Activated T-helper 17 cell treated with anti-CD3 and anti-CD28 coated beads, Interleukin-2, amount 50 U/mL, for 72 hours (primary cell): ENCODE results near the gene CSDE1. TPM values are rescaled to one million over a fixed set of nuclear protein-coding genes. Genes with fewer than 3 reads are reported as not detected.

Experiments used
- ATAC-seq: fragments of 150-1000 bp; cut with Tn5 transposase; replicated peaks from 2 replicates; pipeline ENCODE4 v1.10.0; 2021; ENCODE audit warnings: mild to moderate bottlenecking, moderate library complexity
- H3K27ac Mint-ChIP-seq: one replicate; pipeline ENCODE4 v1.8.0; 2022; ENCODE audit warnings: mixed read lengths
- H3K27me3 Mint-ChIP-seq: one replicate; pipeline ENCODE4 v1.8.0; 2022; ENCODE audit warnings: mixed read lengths
- H3K36me3 Mint-ChIP-seq: one replicate; pipeline ENCODE4 v1.8.0; 2022; ENCODE audit warnings: low read depth, mild to moderate bottlenecking, mixed read lengths
- H3K4me1 Mint-ChIP-seq: one replicate; pipeline ENCODE4 v1.8.0; 2022; ENCODE audit warnings: mixed read lengths
- H3K4me3 Mint-ChIP-seq: one replicate; pipeline ENCODE4 v1.8.0; 2022; ENCODE audit warnings: mild to moderate bottlenecking, mixed read lengths
- H3K9me3 Mint-ChIP-seq: one replicate; pipeline ENCODE4 v1.8.0; 2022; ENCODE audit warnings: mixed read lengths
- total RNA-seq, 2 donors: library from RNA; stranded (reverse); gene quantifications; one replicate each; pipeline ENCODE4 v1.2.3, GENCODE V29; 2022

CSDE1 gene
- total RNA-seq, 2 donors from 2014 or later = 465 to 604 TPM

DNA sequence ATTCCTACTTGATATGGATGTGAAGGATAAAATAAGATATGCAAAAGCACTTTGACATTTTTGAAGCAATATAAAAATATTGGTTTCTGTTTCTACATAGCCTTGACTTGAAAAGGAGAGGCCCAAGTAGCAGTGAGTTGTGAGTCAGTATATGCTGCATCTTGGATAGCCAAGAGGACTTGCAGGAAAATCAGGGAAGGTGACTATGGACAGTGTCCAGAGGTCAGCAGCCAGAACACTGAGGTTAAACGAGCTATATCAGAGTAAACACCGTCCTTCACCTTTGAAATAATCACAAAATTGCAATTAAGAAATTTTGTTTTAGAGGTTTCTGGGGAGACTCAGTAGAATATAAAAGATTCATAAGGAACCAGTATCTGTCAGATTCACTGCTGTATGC is 55.9 kb downstream of the CSDE1 start:
- Mint-ChIP-seq H3K9me3 (no peaks in the 10 kb centered on the region), H3K27ac (no peak overlapping the region), H3K36me3 (peaks cover 32% of the 10 kb centered on the region), H3K4me3 (no peak overlapping the region), H3K27me3 (peaks cover 2% of the 10 kb centered on the region), H3K4me1 (no peaks in the 10 kb centered on the region)
- no peak for ATAC-seq

DNA sequence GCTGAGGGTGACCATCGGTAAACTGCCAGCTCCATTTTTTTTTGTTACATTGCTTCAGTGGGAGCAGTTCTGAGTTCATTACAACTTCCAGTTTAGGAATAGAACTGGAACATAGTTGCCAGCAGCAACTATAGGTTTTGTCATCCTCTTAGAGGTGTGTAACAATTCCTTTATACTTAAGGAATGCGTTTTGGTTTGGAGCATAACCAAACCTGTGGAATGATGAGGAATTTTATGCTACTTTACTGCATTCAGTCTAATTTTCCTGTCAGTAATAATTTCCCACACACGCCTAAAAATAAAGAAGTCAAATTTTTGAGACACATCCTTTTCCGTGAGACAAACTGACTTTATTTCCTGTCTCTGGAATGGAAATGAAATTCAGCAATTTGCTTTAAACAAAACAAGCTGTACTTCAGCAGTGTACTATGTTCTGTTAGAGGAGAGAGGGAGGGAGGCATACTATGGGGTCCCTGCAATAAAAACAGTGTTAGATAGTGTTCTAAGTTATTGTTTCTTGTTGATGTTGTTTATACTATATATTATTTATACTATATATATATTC is 57.7 kb downstream of the CSDE1 start:
- no peaks in the 10 kb centered on the region for H3K9me3 Mint-ChIP-seq
- H3K4me1 Mint-ChIP-seq = no peaks in the 10 kb centered on the region
- peaks cover 13% of the 10 kb centered on the region for H3K36me3 Mint-ChIP-seq
- no peak overlapping the region for H3K27ac Mint-ChIP-seq
- no peak for ATAC-seq
- H3K27me3 Mint-ChIP-seq = peaks cover 11% of the 10 kb centered on the region
- H3K4me3 Mint-ChIP-seq = no peak overlapping the region

DNA sequence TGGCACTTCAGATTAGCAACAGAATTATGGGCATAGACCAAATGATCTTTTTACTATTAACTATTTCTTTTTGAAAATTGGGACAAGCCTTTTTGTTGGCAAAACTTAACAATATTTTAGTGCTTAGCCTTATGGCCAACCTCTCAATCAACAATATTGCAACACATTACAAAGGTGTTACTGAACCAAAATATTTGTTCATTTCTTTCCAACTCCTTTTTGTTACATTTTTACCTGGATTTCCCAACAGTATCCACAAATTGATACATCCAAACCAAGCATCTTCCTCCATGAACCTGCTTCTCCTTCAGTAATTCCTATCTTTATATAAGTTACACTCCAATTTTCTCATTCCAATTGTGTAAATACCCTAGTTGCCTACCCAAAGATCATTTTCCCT is 61.0 kb downstream of the CSDE1 start:
- no peaks in the 10 kb centered on the region for H3K36me3 Mint-ChIP-seq
- peaks cover 12% of the 10 kb centered on the region for H3K27me3 Mint-ChIP-seq
- H3K27ac Mint-ChIP-seq = no peak overlapping the region
- H3K9me3 Mint-ChIP-seq = no peaks in the 10 kb centered on the region
- H3K4me3 Mint-ChIP-seq = no peak overlapping the region
- H3K4me1 Mint-ChIP-seq = no peaks in the 10 kb centered on the region
- ATAC-seq = no peak

DNA sequence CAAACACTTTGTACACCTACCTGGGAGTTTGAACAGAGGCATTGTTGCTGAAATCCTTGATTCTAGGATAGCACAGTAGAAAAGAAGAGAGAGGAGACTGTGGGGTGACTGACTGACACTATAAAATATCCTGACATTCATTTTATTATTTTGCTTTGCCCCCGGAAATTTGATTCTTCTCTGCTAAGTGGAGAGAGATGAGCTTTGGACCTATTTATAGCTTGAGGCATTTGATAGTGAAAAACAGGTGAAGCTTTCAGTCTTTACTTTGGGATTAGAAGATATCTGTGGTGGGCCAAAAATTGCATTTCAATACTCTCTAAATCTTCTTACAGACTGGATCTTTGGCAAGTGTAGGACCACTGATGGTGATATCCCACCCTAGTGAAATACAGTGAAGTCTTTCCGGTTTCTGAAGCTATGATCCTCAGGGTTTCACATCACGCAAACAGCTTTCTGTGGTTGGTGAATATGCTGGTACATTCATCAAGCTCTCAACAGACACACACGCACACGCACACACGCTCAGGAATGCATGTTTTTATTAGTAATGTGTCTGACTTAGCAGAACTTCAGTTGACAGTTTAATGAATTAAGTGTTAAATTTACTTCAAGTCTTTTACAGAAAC is 62.2 kb downstream of the CSDE1 start, which contains the start of gene AMPD1:
Gene AMPD1, minus strand, starts transcription at position 117 of the 629 bp plus-strand sequence. Its CDS starts 75 bp downstream, at position 42.
- no peaks in the 10 kb centered on the region for H3K9me3 Mint-ChIP-seq
- H3K4me3 Mint-ChIP-seq = no peak within 1 kb of the TSS
- H3K4me1 Mint-ChIP-seq = no peaks in the 10 kb centered on the region
- peaks cover 12% of the 10 kb centered on the region for H3K27me3 Mint-ChIP-seq
- no peak within 1 kb of the TSS for H3K27ac Mint-ChIP-seq
- no peaks in the 10 kb centered on the region for H3K36me3 Mint-ChIP-seq
- ATAC-seq = no peak

DNA sequence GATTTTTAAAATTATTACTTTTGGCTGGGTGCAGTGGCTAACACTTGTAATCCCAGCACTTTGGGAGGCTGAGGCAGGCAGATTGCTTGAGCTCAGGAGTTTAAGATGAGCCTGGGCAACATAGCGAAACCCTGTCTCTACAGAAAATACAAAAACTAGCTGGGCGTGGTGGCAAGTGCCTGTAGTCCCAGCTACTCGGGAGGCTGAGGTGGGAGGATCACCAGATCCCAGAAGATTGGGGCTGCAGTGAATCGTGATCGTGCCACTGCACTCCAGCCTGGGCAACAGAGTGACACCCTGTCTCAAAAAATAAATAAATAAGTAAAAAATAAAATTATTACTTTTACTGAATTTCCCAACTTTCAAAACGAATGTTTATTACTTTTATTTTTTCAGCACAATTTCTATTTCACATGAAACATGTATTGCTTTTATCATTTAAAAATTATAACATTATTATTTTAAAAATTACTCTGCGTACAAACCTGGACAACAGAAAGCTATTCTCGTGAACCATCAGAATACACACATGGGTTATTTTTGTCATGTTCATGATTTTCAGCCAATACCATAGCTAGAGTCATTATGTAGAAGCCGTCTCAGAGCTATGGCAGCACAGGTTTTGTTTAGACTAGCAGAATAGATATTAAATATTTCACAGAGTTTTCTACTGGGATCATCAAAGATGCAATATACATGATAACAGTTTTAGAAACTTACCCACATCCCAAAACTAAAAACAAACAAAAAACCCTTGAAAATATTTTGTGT is 63.1 kb downstream of the CSDE1 start:
- peaks cover 16% of the 10 kb centered on the region for H3K27me3 Mint-ChIP-seq
- H3K4me1 Mint-ChIP-seq = no peaks in the 10 kb centered on the region
- H3K9me3 Mint-ChIP-seq = no peaks in the 10 kb centered on the region
- H3K36me3 Mint-ChIP-seq = no peaks in the 10 kb centered on the region
- H3K4me3 Mint-ChIP-seq = no peak overlapping the region
- H3K27ac Mint-ChIP-seq = no peak overlapping the region
- ATAC-seq = no peak

DNA sequence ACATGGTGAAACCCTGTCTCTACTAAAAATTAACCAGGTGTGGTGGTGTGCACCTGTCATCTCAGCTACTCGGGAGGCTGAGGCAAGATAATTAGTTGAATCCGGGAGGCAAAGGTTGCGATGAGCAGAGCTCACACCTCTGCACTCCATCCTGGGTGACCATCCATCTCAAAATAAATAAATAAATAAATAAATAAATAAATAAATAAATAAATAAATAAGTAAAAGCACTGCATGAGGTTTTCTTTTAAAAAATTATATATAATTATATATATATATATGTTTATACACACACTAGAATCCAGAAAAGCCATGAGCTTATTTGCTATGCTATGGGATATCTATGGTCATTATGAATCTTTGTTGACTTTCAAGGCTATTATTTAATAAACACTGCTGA is 64.8 kb downstream of the CSDE1 start:
- Mint-ChIP-seq H3K4me1 (no peaks in the 10 kb centered on the region), H3K9me3 (no peaks in the 10 kb centered on the region)

DNA sequence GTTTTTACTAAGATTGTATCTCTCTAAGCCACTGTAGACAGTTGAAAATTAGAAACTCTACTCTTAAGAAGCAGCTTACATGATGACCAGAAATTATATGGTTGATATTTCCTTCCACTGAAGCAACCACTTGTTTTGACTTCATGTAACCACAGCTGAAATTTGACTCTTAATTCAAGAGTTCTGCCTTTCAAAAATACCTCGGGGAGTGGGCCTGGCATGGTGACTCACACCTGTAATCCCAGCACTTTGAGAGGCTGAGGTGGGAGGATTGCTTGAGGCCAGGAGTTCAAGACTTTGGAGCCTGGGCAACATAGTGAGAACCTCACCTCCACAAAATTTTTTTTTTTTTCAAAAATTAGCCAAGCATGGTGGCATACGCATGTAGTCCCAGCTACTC is 66.7 kb downstream of the CSDE1 start:
- Mint-ChIP-seq H3K36me3 (no peaks in the 10 kb centered on the region), H3K4me1 (no peaks in the 10 kb centered on the region), H3K27me3 (peaks cover 24% of the 10 kb centered on the region), H3K27ac (no peak overlapping the region), H3K4me3 (no peak overlapping the region), H3K9me3 (no peaks in the 10 kb centered on the region)
- ATAC-seq = no peak

More for the DNA sequence above, 64.8 kb downstream of the CSDE1 start:
- Mint-ChIP-seq H3K27me3 (peaks cover 16% of the 10 kb centered on the region), H3K4me3 (no peak overlapping the region), H3K27ac (no peak overlapping the region), H3K36me3 (no peaks in the 10 kb centered on the region)
- ATAC-seq = no peak

GRCh38 chr1:114690148-114690547 is 67.6 kb downstream of the CSDE1 start:
- no peak overlapping the region for H3K4me3 Mint-ChIP-seq
- no peak overlapping the region for H3K27ac Mint-ChIP-seq
- no peaks in the 10 kb centered on the region for H3K9me3 Mint-ChIP-seq
- ATAC-seq = no peak
- no peaks in the 10 kb centered on the region for H3K4me1 Mint-ChIP-seq
- peaks cover 23% of the 10 kb centered on the region for H3K27me3 Mint-ChIP-seq
- no peaks in the 10 kb centered on the region for H3K36me3 Mint-ChIP-seq

DNA sequence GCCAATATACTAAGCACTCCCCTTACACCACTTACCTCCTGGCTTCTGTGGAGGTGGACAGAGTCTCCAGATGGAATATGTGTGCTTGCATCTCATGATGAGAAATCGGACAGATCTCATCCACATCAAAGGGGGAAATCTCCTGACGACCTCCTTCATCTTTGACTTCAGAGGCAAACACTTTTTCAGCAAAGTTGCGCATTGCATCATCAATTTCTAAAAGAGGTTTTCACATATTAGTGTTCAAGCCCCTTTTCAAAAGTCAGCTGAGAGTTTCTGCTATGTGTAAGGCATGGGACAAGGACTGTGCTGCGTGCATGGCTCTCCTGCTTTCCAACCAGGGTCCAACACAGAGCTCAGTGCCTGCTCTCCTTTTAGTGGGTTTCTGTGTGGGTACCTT is 69.3 kb downstream of the CSDE1 start:
- Mint-ChIP-seq H3K4me3 (no peak overlapping the region), H3K27ac (no peak overlapping the region), H3K36me3 (no peaks in the 10 kb centered on the region), H3K27me3 (peaks cover 31% of the 10 kb centered on the region), H3K4me1 (no peaks in the 10 kb centered on the region), H3K9me3 (no peaks in the 10 kb centered on the region)
- ATAC-seq = no peak

DNA sequence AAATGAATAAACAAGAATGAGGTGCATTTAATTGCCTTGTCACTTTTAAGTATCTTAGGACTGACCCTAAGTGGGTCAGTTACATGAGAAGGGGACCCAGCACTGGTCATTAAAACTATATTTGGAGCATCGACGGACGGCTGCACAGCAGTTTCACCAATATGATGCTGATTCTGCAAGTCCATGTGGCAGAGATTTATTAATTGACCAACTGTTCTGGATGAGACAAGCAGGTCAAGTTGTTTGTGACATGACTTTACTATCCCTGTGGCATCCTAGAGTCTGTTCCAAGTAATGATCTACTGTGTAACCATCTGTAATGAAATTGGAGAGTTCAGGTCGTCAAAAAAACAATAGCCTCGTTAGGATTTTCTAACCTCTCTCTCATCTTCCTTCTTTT is 71.9 kb downstream of the CSDE1 start:
- no peak overlapping the region for H3K4me3 Mint-ChIP-seq
- no peak for ATAC-seq
- no peaks in the 10 kb centered on the region for H3K9me3 Mint-ChIP-seq
- H3K27me3 Mint-ChIP-seq = peaks cover 38% of the 10 kb centered on the region
- H3K36me3 Mint-ChIP-seq = no peaks in the 10 kb centered on the region
- H3K4me1 Mint-ChIP-seq = no peaks in the 10 kb centered on the region
- H3K27ac Mint-ChIP-seq = no peak overlapping the region

- H3K36me3 Mint-ChIP-seq = no peaks in the 10 kb centered on the region
- H3K27me3 Mint-ChIP-seq = peaks cover 31% of the 10 kb centered on the region
- no peaks in the 10 kb centered on the region for H3K4me1 Mint-ChIP-seq
- ATAC-seq = no peak
- H3K4me3 Mint-ChIP-seq = no peak overlapping the region
- no peak overlapping the region for H3K27ac Mint-ChIP-seq
- H3K9me3 Mint-ChIP-seq = no peaks in the 10 kb centered on the region
Observed at GRCh38 chr1:114677691-114678090, 80.1 kb downstream of the CSDE1 start.

DNA sequence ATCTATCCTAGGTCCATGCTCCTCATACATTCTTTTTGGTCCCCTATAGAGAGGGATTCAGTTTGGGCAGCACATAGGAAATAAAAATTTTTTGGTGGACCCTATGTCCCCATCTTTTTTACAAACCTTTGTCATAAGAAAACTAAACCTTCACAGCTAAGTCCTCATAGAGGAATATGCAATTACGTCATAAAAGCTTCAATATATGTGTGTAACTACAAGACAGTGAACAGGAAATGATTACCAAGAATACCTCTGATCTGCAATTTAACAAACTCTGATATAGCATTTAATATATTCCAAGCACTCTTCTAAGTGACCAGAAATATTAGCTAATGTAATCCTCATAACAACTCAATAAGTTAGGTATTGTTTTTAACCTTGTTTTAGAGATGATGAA is 81.7 kb downstream of the CSDE1 start:
- H3K36me3 Mint-ChIP-seq = no peaks in the 10 kb centered on the region
- peaks cover 28% of the 10 kb centered on the region for H3K27me3 Mint-ChIP-seq
- no peak overlapping the region for H3K27ac Mint-ChIP-seq
- no peak for ATAC-seq
- H3K9me3 Mint-ChIP-seq = no peaks in the 10 kb centered on the region
- H3K4me1 Mint-ChIP-seq = no peaks in the 10 kb centered on the region
- no peak overlapping the region for H3K4me3 Mint-ChIP-seq

DNA sequence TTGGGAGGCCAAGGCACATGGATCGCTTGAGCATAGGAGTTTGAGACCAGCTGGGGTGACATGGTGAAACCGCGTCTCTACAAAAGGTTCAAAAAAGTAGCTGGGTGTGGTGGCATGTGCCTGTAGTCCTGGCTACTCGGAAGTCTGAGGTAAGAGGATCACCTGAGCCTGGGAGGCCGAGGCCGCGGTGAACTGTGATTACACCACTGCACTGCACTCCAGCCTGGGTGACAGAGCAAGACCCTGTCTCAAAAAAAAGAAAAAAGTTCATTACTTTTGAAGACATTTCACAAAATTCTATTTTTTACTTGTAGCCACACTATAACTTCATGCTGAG is 85.9 kb downstream of the CSDE1 start:
- Mint-ChIP-seq H3K36me3 (no peaks in the 10 kb centered on the region), H3K4me1 (peaks cover 4% of the 10 kb centered on the region), H3K27ac (no peak overlapping the region), H3K9me3 (no peaks in the 10 kb centered on the region), H3K4me3 (no peak overlapping the region), H3K27me3 (peaks cover 11% of the 10 kb centered on the region)
- ATAC-seq = no peak

- Mint-ChIP-seq H3K9me3 (no peaks in the 10 kb centered on the region), H3K4me1 (peaks cover 4% of the 10 kb centered on the region), H3K4me3 (peak overlapping the region; percentile 83), H3K27me3 (peaks cover 5% of the 10 kb centered on the region), H3K36me3 (no peaks in the 10 kb centered on the region), H3K27ac (no peak overlapping the region)
- no peak for ATAC-seq
Observed at GRCh38 chr1:114671011-114671938, 86.5 kb downstream of the CSDE1 start.
